Effector memory CD4-positive, alpha-beta T cell (primary cell): Measurements from ENCODE around the gene XXYLT1.

Source experiments
- DNase-seq, 3 donors: peaks; one replicate each; pipeline ENCODE4 v3.0.0-alpha.2; 2020
- H3K27ac ChIP-seq: 2 replicates; pipeline ENCODE4 v1.7.0; 2013; ENCODE audit warnings: mild to moderate bottlenecking, low read length, moderate library complexity; ENCODE audit not compliant: insufficient read depth, poor library complexity, severe bottlenecking
- H3K27me3 ChIP-seq: replicated peaks from 2 replicates; pipeline ENCODE4 v1.7.0; 2013; ENCODE audit warnings: mild to moderate bottlenecking, low read length; ENCODE audit not compliant: insufficient read depth, control insufficient read depth, poor library complexity, severe bottlenecking
- H3K36me3 ChIP-seq: 2 replicates; pipeline ENCODE4 v1.7.0; 2013; ENCODE audit warnings: mild to moderate bottlenecking, low read length, moderate library complexity; ENCODE audit not compliant: control insufficient read depth, insufficient read depth
- H3K4me1 ChIP-seq: 2 replicates; pipeline ENCODE4 v1.7.0; 2013; ENCODE audit warnings: low read length, mild to moderate bottlenecking; ENCODE audit not compliant: control insufficient read depth, insufficient read depth, poor library complexity, severe bottlenecking
- H3K4me3 ChIP-seq: 2 replicates; pipeline ENCODE4 v1.7.0; 2013; ENCODE audit warnings: low read length, low read depth, mild to moderate bottlenecking; ENCODE audit not compliant: insufficient read depth, poor library complexity, severe bottlenecking
- H3K9me3 ChIP-seq: 2 replicates; pipeline ENCODE4 v1.7.0; 2013; ENCODE audit warnings: mild to moderate bottlenecking, low read length, moderate library complexity; ENCODE audit not compliant: control insufficient read depth

The XXYLT1 gene

GRCh38 chr3:195105841-195106417 lies 165.0 kb downstream of the XXYLT1 start:
- H3K36me3 ChIP-seq: no peaks in the 10 kb centered on the region
- H3K27me3 ChIP-seq: no peaks in the 10 kb centered on the region
- peak overlapping the region; percentile 31 for H3K4me3 ChIP-seq
- DNase-seq: no peak
- no peak overlapping the region for H3K27ac ChIP-seq
- H3K4me1 ChIP-seq: no peaks in the 10 kb centered on the region
- H3K9me3 ChIP-seq: no peaks in the 10 kb centered on the region

- Histone ChIP-seq H3K4me1 (no peaks in the 10 kb centered on the region), H3K36me3 (no peaks in the 10 kb centered on the region), H3K4me3 (no peak overlapping the region), H3K27me3 (no peaks in the 10 kb centered on the region), H3K9me3 (no peaks in the 10 kb centered on the region), H3K27ac (no peak overlapping the region)
- DNase-seq: no peak
Observed at GRCh38 chr3:195105389-195105788, 165.6 kb downstream of the XXYLT1 start.

- Histone ChIP-seq H3K4me3 (no peak overlapping the region), H3K27me3 (no peaks in the 10 kb centered on the region), H3K4me1 (no peaks in the 10 kb centered on the region), H3K36me3 (no peaks in the 10 kb centered on the region), H3K9me3 (no peaks in the 10 kb centered on the region), H3K27ac (no peak overlapping the region)
- no peak for DNase-seq
Observed at GRCh38 chr3:195104340-195104739, 166.6 kb downstream of the XXYLT1 start.

GRCh38 chr3:195103623-195104022 lies 167.3 kb downstream of the XXYLT1 start:
- no peak for DNase-seq
- Histone ChIP-seq H3K27ac (no peak overlapping the region), H3K4me1 (no peaks in the 10 kb centered on the region), H3K27me3 (no peaks in the 10 kb centered on the region), H3K36me3 (no peaks in the 10 kb centered on the region), H3K9me3 (no peaks in the 10 kb centered on the region), H3K4me3 (no peak overlapping the region)

- no peak for DNase-seq
- Histone ChIP-seq H3K27ac (no peak overlapping the region), H3K4me1 (no peaks in the 10 kb centered on the region), H3K9me3 (no peaks in the 10 kb centered on the region), H3K36me3 (no peaks in the 10 kb centered on the region), H3K27me3 (no peaks in the 10 kb centered on the region), H3K4me3 (no peak overlapping the region)
Observed at GRCh38 chr3:195102609-195103467, 168.1 kb downstream of the XXYLT1 start.

GRCh38 chr3:195101927-195102608 lies 168.9 kb downstream of the XXYLT1 start:
- Histone ChIP-seq H3K27me3 (no peaks in the 10 kb centered on the region), H3K36me3 (no peaks in the 10 kb centered on the region), H3K4me3 (no peak overlapping the region), H3K27ac (no peak overlapping the region), H3K9me3 (no peaks in the 10 kb centered on the region), H3K4me1 (no peaks in the 10 kb centered on the region)
- DNase-seq: no peak

- H3K4me3 ChIP-seq: no peak overlapping the region
Observed at GRCh38 chr3:195101001-195101583, 169.9 kb downstream of the XXYLT1 start.

GRCh38 chr3:195099951-195100785 lies 170.8 kb downstream of the XXYLT1 start:
- no peak for DNase-seq
- no peak overlapping the region for H3K4me3 ChIP-seq
- no peaks in the 10 kb centered on the region for H3K36me3 ChIP-seq
- H3K9me3 ChIP-seq: no peaks in the 10 kb centered on the region
- H3K27ac ChIP-seq: no peak overlapping the region
- H3K27me3 ChIP-seq: no peaks in the 10 kb centered on the region
- no peaks in the 10 kb centered on the region for H3K4me1 ChIP-seq

More at GRCh38 chr3:195101001-195101583, 169.9 kb downstream of the XXYLT1 start:
- no peaks in the 10 kb centered on the region for H3K27me3 ChIP-seq
- no peak for DNase-seq
- no peaks in the 10 kb centered on the region for H3K36me3 ChIP-seq
- no peak overlapping the region for H3K27ac ChIP-seq
- H3K4me1 ChIP-seq: no peaks in the 10 kb centered on the region
- no peaks in the 10 kb centered on the region for H3K9me3 ChIP-seq

GRCh38 chr3:195098741-195099525 lies 172.0 kb downstream of the XXYLT1 start:
- Histone ChIP-seq H3K27ac (no peak overlapping the region), H3K9me3 (no peaks in the 10 kb centered on the region), H3K4me3 (no peak overlapping the region), H3K27me3 (no peaks in the 10 kb centered on the region), H3K36me3 (no peaks in the 10 kb centered on the region), H3K4me1 (no peaks in the 10 kb centered on the region)
- no peak for DNase-seq
